ACHN (cell line): ENCODE measurements around the gene PERCC1.
"Not testable (repeated sequence)": the region's sequence is repeated elsewhere in the genome, so short reads cannot be mapped to it uniquely, and the experiment has no call there.

Source experiments
- DNase-seq: peaks from one replicate; pipeline ENCODE4 v3.0.0-alpha.2; 2015
- in situ Hi-C: cut with HindIII; loops from 2 replicates; pipeline ENCODE4 v1.10.0; 2017; ENCODE audit warnings: low sequenced_read_pairs, low pct_ligation_motif_present, low pct_unique_long_range_greater_than_20kb

Gene PERCC1

DNA sequence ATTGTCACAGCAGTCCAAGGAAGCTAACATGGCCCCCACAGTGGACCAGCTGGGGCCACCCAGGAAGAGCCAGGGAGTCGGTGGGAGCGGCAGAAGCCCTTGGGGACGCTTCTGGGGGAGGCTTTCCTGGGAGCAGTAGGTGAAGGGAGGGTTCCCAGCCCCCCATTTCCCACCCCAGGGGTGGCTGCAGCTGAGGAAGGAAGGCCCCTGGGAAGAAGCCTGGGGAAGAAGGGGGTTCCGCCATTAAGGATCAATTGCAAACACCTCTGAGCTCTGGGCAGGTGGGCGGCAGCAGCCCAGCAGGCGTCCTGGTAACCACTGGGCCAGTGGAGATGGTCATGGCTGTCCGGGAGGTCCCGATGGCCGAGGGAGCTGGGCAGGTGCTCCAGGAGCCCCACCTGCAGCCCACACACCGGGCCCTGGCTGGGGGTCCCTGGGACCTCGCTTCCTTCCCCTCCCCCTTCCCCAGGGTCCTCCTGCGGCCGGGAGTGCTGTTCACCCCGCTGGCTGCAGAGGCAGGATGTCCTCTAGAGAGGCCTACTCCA, 592 bp upstream of the PERCC1 start:
- no peak for DNase-seq
- in situ Hi-C loops, result loop anchor here (10.0 kb wide), 1 partner anchor 55 kb away; the partner anchor contains the start of gene PTX4

DNA sequence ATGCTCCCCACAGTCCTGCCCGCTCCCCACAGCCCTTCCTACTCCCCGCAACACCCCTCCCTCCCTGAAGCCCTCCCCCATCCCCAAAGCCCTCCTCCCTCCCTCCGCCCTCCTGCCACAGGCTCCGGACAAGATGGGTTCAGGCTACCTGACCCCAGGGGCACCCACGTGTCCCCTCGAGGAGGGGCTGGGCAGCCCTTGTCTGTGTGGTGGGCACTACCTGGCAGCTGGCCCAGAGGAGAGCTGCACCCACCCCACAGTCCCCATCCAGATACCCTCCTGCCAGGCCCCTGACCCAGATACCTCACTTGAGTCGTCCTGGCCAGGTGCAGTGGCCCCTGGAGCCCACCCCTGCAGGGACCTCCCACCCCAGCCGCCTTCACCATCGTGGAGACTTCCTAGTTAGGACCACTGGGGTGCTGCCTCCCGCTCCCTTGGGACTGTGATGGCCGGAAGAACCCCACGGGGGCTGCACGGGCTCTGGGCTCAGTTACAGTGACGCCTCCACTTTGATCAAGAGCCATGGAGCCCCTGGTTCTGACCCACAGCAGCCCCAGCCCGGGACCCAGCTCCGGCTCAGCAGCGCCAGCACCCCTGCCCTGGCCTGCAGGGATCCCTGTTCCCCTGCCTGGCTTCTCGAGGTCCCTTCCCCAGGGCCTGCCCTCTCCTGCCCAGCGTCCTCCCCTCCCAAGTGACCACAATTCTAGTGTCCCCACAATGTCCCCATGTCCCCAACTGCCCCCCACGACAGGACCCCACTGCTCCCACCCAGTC, 806 bp downstream of the PERCC1 start:
- in situ Hi-C loops, result loop anchor here (10.0 kb wide), 1 partner anchor 53 kb away; the partner anchor contains the start of gene PTX4
- DNase-seq, result no peak

DNA sequence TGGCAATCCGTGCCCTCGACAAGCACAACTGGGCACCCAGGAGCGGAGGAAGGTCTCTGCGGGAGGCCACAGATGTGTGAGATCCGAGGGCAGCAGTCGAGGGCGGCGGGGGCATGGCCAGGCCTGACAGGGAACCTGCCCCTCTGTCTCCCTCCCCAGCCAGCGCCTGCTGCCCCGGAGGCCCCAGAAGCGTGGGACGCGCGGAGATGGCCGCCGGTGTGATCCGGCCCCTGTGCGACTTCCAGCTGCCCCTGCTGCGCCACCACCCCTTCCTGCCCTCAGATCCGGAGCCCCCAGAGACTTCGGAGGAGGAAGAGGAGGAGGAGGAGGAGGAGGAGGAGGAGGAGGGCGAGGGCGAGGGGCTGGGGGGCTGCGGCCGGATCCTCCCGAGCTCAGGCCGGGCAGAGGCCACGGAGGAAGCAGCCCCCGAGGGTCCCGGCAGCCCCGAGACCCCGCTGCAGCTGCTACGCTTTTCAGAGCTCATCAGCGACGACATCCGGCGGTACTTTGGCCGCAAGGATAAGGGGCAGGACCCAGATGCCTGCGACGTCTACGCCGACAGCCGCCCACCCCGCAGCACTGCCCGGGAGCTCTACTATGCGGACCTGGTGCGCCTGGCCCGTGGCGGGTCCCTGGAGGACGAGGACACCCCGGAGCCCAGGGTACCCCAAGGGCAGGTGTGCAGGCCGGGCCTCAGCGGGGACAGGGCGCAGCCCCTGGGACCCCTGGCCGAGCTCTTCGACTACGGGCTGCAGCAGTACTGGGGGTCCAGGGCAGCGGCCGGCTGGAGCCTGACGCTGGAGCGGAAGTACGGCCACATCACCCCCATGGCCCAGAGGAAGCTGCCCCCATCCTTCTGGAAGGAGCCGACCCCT, 1.7 kb downstream of the PERCC1 start:
- no peak for DNase-seq

DNA sequence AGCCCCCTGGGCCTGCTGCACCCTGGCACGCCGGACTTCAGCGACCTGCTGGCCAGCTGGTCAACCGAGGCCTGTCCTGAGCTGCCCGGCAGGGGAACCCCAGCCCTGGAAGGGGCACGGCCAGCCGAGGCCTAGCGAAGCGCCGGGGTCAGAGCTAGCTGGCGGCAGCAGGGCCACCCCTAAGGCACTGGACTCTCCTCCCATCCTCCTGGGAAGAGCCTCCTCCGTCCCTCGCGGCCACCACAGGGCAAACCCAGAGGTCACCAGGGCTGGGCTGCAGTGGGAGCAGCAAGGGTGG, 2.3 kb downstream of the PERCC1 start:
- in situ Hi-C loops, result loop anchor here (10.0 kb wide), 1 partner anchor 52 kb away; the partner anchor contains the start of gene PTX4
- DNase-seq, result no peak

More for the DNA sequence above, 1.7 kb downstream of the PERCC1 start:
- in situ Hi-C loops, result loop anchor here (10.0 kb wide), 1 partner anchor 52 kb away; the partner anchor contains the start of gene PTX4

- DNase-seq, result no peak
Observed at GRCh38 chr16:1433756-1434155, 2.9 kb downstream of the PERCC1 start.

DNA sequence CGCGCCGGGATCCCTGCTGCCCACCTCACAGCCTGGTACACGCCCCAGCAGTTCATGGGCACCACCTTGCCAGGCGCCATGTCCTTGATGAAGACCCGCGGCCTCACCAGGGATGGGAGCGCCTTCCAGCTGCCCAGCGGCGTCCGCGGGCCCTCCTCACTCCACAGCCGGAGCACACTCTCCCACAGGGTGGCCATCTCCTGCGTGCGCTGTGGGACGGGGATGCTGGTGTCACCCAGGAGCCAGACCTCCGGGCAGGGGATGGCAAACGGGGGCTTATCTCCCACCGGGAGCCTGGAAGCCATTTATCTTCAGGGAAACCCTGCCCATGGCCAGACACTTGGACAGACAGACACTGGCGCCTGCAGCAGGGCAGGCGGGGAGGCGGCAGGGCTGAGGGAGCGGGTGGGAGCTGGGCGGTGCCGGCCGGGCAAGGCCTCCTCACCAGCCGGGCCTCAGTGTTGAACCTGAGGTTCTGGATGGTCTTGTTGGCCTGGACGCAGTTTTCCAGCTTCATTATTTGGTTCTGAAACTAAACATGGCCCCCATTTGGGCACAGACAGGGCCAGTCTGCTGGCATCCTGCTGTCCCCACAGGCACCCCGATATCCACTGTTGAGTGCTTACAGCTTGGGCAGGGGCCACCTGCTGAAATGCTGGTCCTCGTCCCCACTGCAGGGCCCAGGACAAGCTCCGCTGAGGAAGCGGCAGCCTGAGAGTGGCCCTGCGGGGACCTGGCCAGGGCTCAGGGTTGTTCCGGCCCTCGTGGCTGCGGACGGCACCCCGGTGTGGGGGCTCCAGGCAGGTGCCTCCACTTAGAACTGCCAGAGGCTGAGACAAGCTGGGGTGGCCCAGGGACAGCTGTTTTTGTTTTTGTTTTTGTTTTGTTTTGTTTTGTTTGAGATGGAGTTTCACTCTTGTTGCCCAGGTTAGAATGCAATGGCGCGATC, 4.0 kb downstream of the PERCC1 start:
- in situ Hi-C loops, result loop anchor here (10.0 kb wide), 1 partner anchor 50 kb away; the partner anchor contains the start of gene PTX4

More at GRCh38 chr16:1433756-1434155, 2.9 kb downstream of the PERCC1 start:
- in situ Hi-C loops, result loop anchor here (10.0 kb wide), 1 partner anchor 51 kb away; the partner anchor contains the start of gene PTX4

GRCh38 chr16:1435921-1436697, 5.2 kb downstream of the PERCC1 start:
- DNase-seq, result no peak
- in situ Hi-C loops, result loop anchor here (10.0 kb wide), 1 partner anchor 49 kb away; the partner anchor contains the start of gene PTX4

More for the DNA sequence above, 4.0 kb downstream of the PERCC1 start:
- DNase-seq, result no peak

DNA sequence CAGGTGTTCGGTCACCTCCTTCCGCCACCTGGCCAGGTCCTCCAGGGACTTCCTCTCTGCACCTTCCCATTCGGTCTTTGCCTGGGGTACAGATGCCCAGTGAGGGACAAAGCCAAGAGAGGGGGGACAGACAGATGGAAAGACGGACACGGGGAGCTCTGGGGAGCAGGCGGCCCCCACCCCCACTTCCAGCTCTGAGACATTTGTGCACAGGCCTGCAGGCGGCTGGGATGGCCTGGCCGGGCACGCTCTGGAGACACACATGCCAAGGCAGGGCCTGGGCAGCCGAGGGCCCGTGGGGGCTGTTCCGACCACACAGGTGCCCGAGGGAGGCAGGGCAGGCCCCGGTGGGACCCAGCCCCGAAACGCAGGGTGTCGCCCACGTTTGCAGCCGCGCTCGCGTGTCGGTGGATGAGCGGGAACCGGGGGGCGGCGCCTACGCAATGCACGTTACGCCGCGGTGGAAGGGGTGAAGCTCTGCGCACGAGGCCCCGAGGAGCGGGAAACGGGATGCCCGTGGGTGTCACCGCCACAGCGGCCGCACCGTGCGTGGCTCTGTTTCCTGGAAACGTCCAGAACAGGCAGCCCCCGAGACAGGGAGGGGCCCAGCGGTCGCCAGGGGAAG, 6.0 kb downstream of the PERCC1 start:
- in situ Hi-C loops, result loop anchor here (10.0 kb wide), 1 partner anchor 48 kb away; the partner anchor contains the start of gene PTX4
- no peak for DNase-seq

DNA sequence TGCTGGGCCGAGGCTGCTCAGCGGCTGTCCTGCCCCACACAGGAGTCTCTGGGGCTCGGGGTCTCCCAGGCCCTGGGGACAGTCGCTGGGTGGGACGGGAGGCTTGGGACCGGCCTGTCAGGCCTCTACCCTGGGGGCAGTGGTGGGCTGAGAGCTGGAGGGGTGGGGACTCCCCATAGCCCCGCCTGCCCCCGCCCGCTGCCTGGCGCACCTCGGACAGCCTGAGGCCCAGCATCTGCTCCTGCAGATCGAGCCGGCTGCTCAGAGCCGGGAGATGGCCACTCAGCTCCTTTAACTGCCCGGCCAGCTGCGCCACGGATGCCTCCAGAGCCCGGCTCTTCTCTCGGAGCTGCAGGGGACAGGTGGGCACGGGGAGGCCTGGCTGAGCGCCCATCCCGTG, 6.7 kb downstream of the PERCC1 start:
- in situ Hi-C loops, result loop anchor here (10.0 kb wide), 1 partner anchor 47 kb away; the partner anchor contains the start of gene PTX4
- DNase-seq, result no peak

DNA sequence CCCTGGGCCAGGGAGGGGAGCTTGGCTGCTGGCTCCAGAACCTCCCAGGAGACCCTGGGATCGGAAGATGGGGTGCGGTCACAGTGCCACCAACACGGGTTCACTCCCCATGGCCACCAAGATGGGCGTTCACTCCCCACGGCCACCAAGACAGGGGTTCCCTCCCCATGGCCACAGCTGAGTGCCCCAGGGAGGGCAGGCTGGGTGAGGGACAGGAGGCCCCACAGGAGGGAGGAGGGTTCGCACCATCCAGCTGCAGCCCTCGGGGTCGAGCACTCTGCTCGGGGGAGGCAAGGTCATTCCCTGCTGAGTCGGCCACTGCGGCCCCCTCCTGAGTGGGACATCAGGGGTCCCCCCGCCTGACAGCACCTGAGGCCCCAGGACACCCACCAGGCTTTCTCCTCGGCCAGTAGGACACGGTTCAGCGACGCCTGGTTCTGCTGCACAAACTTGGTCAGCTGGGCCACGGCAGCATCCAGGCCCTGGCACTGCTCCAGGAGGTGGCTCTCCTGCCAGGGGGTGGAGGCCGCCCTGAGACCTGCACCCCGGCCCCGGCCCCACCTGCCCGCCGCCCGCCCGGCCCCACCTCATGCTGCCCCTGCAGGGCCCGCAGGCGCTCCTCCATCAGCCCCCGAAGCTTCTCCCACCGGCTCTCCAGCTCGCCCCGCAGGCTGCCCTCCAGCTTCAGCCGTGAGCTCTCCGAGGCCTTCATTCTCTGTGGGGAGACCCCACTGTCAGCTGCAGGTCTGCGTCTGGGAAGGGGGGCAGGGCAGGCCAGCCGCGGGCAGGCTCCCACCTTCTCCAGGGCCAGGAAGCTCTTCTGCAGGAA, 7.6 kb downstream of the PERCC1 start:
- in situ Hi-C loops, result loop anchor here (10.0 kb wide), 1 partner anchor 46 kb away; the partner anchor contains the start of gene PTX4

GRCh38 chr16:1439058-1439698, 8.3 kb downstream of the PERCC1 start:
- DNase-seq, result no peak
- in situ Hi-C loops, result loop anchor here (10.0 kb wide), 1 partner anchor 46 kb away; the partner anchor contains the start of gene PTX4

More for the DNA sequence above, 7.6 kb downstream of the PERCC1 start:
- no peak for DNase-seq

- in situ Hi-C loops, result loop anchor here (10.0 kb wide), 1 partner anchor 45 kb away; the partner anchor contains the start of gene PTX4
- not testable (repeated sequence) for DNase-seq
Observed at GRCh38 chr16:1439699-1440074, 8.8 kb downstream of the PERCC1 start.

GRCh38 chr16:1441391-1441829, 10.5 kb downstream of the PERCC1 start:
- no peak for DNase-seq
- in situ Hi-C loops, result no loop called here

DNA sequence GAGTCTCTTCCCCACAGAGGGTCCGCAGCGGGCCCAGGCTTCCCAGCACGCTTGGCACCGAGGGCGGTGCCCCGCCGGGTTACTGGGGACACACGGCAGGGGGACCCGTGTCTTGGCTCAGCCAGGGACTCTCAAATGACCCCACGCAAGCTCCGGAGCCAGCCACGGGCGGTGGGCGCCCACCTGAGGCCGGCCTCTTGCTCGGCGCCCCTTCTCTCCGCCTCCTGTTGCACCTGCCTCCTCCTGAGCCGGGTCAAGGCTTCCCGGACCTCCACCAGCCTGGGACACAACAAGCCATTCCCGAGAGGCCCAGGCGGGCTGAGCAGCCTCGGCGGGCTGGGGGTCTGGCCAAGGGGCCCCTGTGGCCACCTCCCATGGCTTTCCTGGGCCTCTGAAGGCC, 11.8 kb downstream of the PERCC1 start:
- no peak for DNase-seq
- in situ Hi-C loops, result no loop called here

GRCh38 chr16:1443403-1443973, 12.6 kb downstream of the PERCC1 start:
- in situ Hi-C loops, result no loop called here
- DNase-seq, result no peak
